Loucy (cell line): ENCODE measurements around the gene CDK8.

Experiments used
- EZH2phosphoT487 ChIP-seq: fragments of 200-600 bp; IDR thresholded peaks from 2 replicates; pipeline ENCODE4 v1.6.1; 2018; ENCODE audit warnings: antibody characterized with exemption, mild to moderate bottlenecking, moderate library complexity, borderline replicate concordance
- TF ChIP-seq, protein P1 (sequence below): fragments of 200-600 bp; sonication (generic); conservative IDR thresholded peaks from 2 replicates; pipeline ENCODE4 v1.5.1; 2014; ENCODE audit warnings: mild to moderate bottlenecking, antibody characterized with exemption, low read length

DNA sequence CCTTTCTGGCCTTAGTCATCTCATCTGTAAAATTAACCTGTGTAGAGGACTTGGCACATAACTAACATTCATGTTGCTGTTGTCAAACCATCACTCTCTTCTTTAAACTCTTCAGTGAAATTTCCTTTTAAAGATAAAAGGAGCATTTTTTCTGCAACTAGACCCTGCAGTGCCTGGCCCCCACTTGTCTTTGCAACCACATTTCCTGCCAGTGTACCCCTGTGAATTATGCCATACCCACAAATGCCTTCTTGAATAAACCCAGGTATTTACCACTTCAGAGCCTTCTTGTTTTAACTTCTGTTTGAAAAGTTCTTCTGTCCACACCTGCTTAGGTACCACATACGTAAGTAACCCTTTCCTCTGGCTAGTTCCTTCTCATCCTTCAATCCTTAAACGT is 118.8 kb downstream of the CDK8 start:
- TF ChIP-seq, protein P1, sequence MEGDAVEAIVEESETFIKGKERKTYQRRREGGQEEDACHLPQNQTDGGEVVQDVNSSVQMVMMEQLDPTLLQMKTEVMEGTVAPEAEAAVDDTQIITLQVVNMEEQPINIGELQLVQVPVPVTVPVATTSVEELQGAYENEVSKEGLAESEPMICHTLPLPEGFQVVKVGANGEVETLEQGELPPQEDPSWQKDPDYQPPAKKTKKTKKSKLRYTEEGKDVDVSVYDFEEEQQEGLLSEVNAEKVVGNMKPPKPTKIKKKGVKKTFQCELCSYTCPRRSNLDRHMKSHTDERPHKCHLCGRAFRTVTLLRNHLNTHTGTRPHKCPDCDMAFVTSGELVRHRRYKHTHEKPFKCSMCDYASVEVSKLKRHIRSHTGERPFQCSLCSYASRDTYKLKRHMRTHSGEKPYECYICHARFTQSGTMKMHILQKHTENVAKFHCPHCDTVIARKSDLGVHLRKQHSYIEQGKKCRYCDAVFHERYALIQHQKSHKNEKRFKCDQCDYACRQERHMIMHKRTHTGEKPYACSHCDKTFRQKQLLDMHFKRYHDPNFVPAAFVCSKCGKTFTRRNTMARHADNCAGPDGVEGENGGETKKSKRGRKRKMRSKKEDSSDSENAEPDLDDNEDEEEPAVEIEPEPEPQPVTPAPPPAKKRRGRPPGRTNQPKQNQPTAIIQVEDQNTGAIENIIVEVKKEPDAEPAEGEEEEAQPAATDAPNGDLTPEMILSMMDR: no peak
- no peak for TF ChIP-seq EZH2phosphoT487
